GM10266 (cell line): Measurements from ENCODE around the gene HTR6.
"Not testable (repeated sequence)": the region's sequence is repeated elsewhere in the genome, so short reads cannot be mapped to it uniquely, and the experiment has no call there.

Experiments
- DNase-seq: peaks from one replicate; pipeline ENCODE4 v3.0.0; 2012; ENCODE audit errors: extremely low spot score
- TF ChIP-seq, protein P1 (sequence below): IDR thresholded peaks from 2 replicates; pipeline ENCODE4 v1.5.1; 2012; ENCODE audit warnings: mild to moderate bottlenecking, low read depth; ENCODE audit not compliant: control insufficient read depth, insufficient read depth; ENCODE audit errors: missing control alignments

Gene HTR6

DNA sequence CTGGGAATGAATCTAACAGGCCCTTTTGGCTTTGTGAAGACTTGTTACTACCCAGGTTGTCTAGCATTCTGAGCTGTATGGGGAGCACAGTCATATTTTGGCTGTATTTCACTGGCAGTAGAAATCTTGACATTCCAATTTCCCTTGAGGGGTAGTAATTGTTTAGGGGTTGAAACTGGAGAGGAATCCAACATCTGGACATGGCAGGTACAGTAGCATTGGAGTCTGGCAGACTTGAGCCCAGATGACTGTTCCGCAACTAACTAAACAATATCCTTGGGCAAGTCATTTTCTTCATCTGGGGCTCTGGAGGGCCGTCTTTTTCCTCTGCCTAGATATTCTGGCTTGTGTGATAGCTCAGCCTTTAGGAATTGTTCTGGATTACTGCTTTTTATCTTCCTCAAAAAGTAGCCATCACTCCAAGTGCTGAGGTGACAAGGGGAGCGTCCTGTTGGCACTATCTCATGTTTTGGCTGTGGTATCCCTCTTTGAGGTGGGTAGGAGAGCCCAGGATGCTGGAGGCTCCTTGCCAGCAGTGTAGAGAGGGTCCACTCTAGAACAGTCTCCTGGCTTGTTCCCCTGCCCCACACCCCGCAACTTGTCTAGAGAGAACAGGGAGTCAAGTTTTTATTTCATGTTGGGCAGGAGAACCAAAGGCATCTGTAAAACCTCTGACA lies 43.3 kb upstream of the HTR6 start:
- TF ChIP-seq, protein P1, sequence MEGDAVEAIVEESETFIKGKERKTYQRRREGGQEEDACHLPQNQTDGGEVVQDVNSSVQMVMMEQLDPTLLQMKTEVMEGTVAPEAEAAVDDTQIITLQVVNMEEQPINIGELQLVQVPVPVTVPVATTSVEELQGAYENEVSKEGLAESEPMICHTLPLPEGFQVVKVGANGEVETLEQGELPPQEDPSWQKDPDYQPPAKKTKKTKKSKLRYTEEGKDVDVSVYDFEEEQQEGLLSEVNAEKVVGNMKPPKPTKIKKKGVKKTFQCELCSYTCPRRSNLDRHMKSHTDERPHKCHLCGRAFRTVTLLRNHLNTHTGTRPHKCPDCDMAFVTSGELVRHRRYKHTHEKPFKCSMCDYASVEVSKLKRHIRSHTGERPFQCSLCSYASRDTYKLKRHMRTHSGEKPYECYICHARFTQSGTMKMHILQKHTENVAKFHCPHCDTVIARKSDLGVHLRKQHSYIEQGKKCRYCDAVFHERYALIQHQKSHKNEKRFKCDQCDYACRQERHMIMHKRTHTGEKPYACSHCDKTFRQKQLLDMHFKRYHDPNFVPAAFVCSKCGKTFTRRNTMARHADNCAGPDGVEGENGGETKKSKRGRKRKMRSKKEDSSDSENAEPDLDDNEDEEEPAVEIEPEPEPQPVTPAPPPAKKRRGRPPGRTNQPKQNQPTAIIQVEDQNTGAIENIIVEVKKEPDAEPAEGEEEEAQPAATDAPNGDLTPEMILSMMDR: no peak
- no peak for DNase-seq

DNA sequence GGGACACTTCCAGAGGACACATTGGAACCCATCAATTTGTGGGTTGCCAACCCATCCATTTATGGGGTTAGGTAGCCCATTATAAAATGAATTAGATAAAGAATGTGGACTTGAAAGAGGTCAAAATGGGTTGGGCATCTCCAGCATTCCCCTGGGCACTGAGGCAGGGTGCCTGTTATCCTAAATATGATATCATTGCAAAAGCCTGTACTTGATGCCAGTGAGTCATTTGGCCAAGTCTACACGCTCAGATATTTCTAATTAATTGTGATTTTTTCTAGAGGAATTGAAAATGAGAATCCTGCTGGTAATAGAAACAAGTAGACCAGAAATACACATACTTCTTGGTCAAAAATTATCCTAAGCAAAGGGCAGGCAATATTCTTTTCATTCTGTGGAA lies 42.5 kb upstream of the HTR6 start:
- no peak for DNase-seq
- TF ChIP-seq, protein P1: no peak

DNA sequence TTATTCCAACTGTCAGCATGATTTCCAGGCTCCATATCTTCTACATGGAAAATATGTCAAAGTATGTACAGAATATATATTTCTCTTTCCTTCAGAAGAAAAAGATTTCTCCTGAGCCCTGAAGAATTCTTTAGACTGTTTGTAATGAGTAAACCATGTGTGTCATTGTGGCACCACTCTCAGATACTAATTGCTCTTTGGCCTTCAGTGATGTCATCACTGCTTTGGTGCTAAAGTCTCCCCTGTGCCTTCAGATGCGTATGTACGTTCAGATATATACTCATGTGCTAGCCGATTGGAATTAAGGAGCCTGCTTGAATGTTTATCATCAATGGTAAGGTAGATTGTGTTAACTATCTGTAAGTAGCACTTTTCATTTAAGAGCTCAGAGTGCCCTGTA lies 41.2 kb upstream of the HTR6 start:
- no peak for DNase-seq
- TF ChIP-seq, protein P1: no peak

DNA sequence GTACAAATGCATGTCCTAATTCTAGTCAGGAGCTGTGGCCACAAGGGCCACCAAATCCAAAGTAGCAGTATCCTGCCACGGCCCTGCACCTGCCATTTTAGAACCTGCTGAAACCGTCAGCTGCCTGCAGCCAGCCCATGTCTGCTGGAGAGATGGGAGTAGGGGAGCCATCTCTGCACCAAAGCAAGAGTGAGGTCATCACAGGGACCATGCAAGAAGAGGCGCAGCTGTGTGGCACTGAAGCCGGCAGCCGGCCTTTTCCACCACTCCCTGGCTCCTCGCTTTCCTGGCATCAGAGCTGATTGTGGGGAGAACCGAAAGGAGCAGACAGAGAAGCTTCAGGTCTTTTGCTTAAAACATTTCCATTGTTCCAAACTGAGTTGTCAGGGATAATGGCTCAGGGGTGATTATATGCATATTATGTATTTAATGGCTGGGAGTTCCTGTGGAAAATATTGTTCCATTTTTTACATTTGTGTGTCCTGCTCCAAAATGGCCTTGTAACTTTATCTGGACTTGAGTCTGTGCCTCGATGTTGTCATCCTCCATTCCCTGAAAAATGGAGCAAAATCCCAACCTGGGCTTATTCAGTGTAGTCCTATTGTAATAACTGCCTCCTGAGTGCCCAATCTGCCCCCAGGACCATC lies 39.3 kb upstream of the HTR6 start:
- DNase-seq: no peak
- TF ChIP-seq, protein P1: no peak

DNA sequence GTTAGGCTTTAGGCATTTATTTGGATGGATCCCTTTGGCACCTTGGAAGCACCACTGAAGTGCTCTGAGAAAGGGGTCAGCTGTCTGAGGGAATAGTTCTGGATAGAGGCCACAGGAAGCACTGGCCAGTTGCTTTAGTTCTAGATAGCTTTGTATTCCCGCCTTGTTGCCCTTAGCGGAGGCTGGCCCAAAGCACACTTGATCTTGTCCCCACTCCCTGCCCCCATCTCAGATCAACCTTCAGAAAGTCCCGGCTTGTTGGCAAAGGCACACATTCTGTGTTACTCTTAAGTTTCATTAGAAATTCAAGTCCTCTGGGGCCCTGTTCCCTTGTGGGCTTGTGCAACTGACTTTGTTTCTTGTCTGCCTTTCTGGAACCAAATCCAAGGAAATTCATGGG lies 35.8 kb upstream of the HTR6 start:
- DNase-seq: no peak
- TF ChIP-seq, protein P1: no peak

DNA sequence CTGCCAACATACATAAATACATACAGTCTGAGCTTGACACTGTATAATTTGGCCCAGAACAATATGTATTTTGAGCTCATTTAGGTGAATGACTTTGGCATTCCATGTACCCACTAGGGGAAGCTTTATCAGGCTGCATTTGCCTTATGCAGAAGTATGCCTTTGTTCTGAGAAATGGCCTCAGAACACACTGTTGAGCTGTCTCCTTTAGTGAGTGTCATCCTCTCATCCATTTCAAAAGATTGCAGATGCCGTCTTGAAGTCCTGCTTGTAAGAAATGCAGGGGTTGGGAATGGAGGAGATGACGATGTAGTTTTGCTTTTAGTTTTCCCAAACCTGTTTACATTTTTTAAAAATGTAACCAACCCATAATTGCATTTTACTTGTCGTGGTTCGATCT lies 35.3 kb upstream of the HTR6 start:
- TF ChIP-seq, protein P1: no peak
- DNase-seq: no peak

DNA sequence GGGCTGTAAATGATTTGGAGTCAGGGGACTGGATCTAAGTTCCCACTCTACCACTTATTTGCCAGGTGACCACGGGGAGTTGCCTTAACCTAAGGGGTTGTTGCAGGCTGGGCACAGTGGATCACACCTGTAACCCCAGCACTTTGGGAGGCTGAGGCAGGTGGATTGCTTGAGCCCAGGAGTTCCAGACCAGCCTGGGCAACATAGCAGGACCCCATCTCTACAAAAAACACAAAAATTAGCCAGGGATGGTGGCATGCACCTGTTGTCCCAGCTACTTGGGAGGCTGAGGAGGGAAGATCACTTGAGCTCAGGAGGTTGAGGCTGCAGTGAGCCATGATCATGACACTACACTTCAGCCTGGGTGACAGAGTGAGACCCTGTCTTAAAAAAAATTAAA lies 34.5 kb upstream of the HTR6 start:
- DNase-seq: not testable (repeated sequence)
